ENCODE results near the gene ACTL10.
"Not testable (repeated sequence)": the region's sequence is repeated elsewhere in the genome, so short reads cannot be mapped to it uniquely, and the experiment has no call there.

ACTL10 gene

GRCh38 chr20:33687993-33688937 lies 21.5 kb downstream of the ACTL10 start:
- TF ChIP-seq JUND (IDR thresholded peaks at IDR 0.05; ENCODE audit: low read depth): no peak
- no peak for DNase-seq (ENCODE audit: low read depth in 1 of 2, low spot score in 1 of 2)
- in situ Hi-C loops (cut with HindIII; ENCODE audit: low pct_unique_long_range_greater_than_20kb, low sequenced_read_pairs): no loop called here

GRCh38 chr20:33688938-33689424 lies 22.2 kb downstream of the ACTL10 start:
- no peak for DNase-seq (ENCODE audit: low read depth in 1 of 2, low spot score in 1 of 2)
- in situ Hi-C loops (cut with HindIII; ENCODE audit: low pct_unique_long_range_greater_than_20kb, low sequenced_read_pairs): no loop called here
- no peak for TF ChIP-seq JUND (IDR thresholded peaks at IDR 0.05; ENCODE audit: low read depth)

- DNase-seq (ENCODE audit: low read depth in 1 of 2, low spot score in 1 of 2): no peak
- TF ChIP-seq JUND (IDR thresholded peaks at IDR 0.05; ENCODE audit: low read depth): no peak
- in situ Hi-C loops (cut with HindIII; ENCODE audit: low pct_unique_long_range_greater_than_20kb, low sequenced_read_pairs): no loop called here
Measured at GRCh38 chr20:33689493-33689892, 22.8 kb downstream of the ACTL10 start.

GRCh38 chr20:33689973-33690372 lies 23.2 kb downstream of the ACTL10 start:
- TF ChIP-seq JUND (IDR thresholded peaks at IDR 0.05; ENCODE audit: low read depth): no peak
- DNase-seq (ENCODE audit: low read depth in 1 of 2, low spot score in 1 of 2): no peak
- in situ Hi-C loops (cut with HindIII; ENCODE audit: low pct_unique_long_range_greater_than_20kb, low sequenced_read_pairs): no loop called here

- in situ Hi-C loops (cut with HindIII; ENCODE audit: low pct_unique_long_range_greater_than_20kb, low sequenced_read_pairs): no loop called here
- DNase-seq (ENCODE audit: low read depth in 1 of 2, low spot score in 1 of 2): no peak
- TF ChIP-seq JUND (IDR thresholded peaks at IDR 0.05; ENCODE audit: low read depth): no peak
Measured at GRCh38 chr20:33693289-33693688, 26.5 kb downstream of the ACTL10 start.

- DNase-seq (ENCODE audit: low read depth in 1 of 2, low spot score in 1 of 2): no peak
- in situ Hi-C loops (cut with HindIII; ENCODE audit: low pct_unique_long_range_greater_than_20kb, low sequenced_read_pairs): no loop called here
- no peak for TF ChIP-seq JUND (IDR thresholded peaks at IDR 0.05; ENCODE audit: low read depth)
Measured at GRCh38 chr20:33693741-33694638, 27.2 kb downstream of the ACTL10 start.

GRCh38 chr20:33694639-33695012 lies 27.9 kb downstream of the ACTL10 start:
- in situ Hi-C loops (cut with HindIII; ENCODE audit: low pct_unique_long_range_greater_than_20kb, low sequenced_read_pairs): no loop called here
- no peak for DNase-seq (ENCODE audit: low read depth in 1 of 2, low spot score in 1 of 2)

GRCh38 chr20:33696448-33696847 lies 29.7 kb downstream of the ACTL10 start:
- in situ Hi-C loops (cut with HindIII; ENCODE audit: low pct_unique_long_range_greater_than_20kb, low sequenced_read_pairs): no loop called here
- no peak for DNase-seq (ENCODE audit: low read depth in 1 of 2, low spot score in 1 of 2)
- no peak for TF ChIP-seq JUND (IDR thresholded peaks at IDR 0.05; ENCODE audit: low read depth)

More at GRCh38 chr20:33694639-33695012, 27.9 kb downstream of the ACTL10 start:
- no peak for TF ChIP-seq JUND (IDR thresholded peaks at IDR 0.05; ENCODE audit: low read depth)

- no peak for TF ChIP-seq JUND (IDR thresholded peaks at IDR 0.05; ENCODE audit: low read depth)
- in situ Hi-C loops (cut with HindIII; ENCODE audit: low pct_unique_long_range_greater_than_20kb, low sequenced_read_pairs): no loop called here
- DNase-seq (ENCODE audit: low read depth in 1 of 2, low spot score in 1 of 2): no peak
Measured at GRCh38 chr20:33697129-33697528, 30.4 kb downstream of the ACTL10 start.

- in situ Hi-C loops (cut with HindIII; ENCODE audit: low pct_unique_long_range_greater_than_20kb, low sequenced_read_pairs): not testable (repeated sequence)
Measured at GRCh38 chr20:33698966-33699365, 32.2 kb downstream of the ACTL10 start.

GRCh38 chr20:33700696-33701441 lies 34.1 kb downstream of the ACTL10 start:
- DNase-seq (ENCODE audit: low read depth in 1 of 2, low spot score in 1 of 2); in situ Hi-C loops (cut with HindIII; ENCODE audit: low pct_unique_long_range_greater_than_20kb, low sequenced_read_pairs): not testable (repeated sequence)

More at GRCh38 chr20:33698966-33699365, 32.2 kb downstream of the ACTL10 start:
- not testable (repeated sequence) for DNase-seq (ENCODE audit: low read depth in 1 of 2, low spot score in 1 of 2)
